Measurements from ENCODE around the gene GRWD1.

Gene GRWD1

GRCh38 chr19:48424694-48425219 lies 21.0 kb upstream of the GRWD1 start:
- peak; percentile 35 for DNase-seq (ENCODE audit: low read depth)
- H3K4me3 ChIP-seq (ENCODE audit: low read length): no peak overlapping the region
- no peak for TF ChIP-seq CTCF (IDR thresholded peaks at IDR 0.05; ENCODE audit: insufficient read depth, low read depth, low read length, missing control alignments)

GRCh38 chr19:48428670-48429069 lies 17.1 kb upstream of the GRWD1 start:
- TF ChIP-seq CTCF (IDR thresholded peaks at IDR 0.05; ENCODE audit: insufficient read depth, low read depth, low read length, missing control alignments): no peak
- no peak for DNase-seq (ENCODE audit: low read depth)

GRCh38 chr19:48433337-48433736 lies 12.4 kb upstream of the GRWD1 start:
- H3K4me3 ChIP-seq (ENCODE audit: low read length): no peak overlapping the region
- no peak for DNase-seq (ENCODE audit: low read depth)
- no peak for TF ChIP-seq CTCF (IDR thresholded peaks at IDR 0.05; ENCODE audit: insufficient read depth, low read depth, low read length, missing control alignments)

More at GRCh38 chr19:48428670-48429069, 17.1 kb upstream of the GRWD1 start:
- H3K4me3 ChIP-seq (ENCODE audit: low read length): no peak overlapping the region

- H3K4me3 ChIP-seq (ENCODE audit: low read length): no peak overlapping the region
- no peak for TF ChIP-seq CTCF (IDR thresholded peaks at IDR 0.05; ENCODE audit: insufficient read depth, low read depth, low read length, missing control alignments)
- no peak for DNase-seq (ENCODE audit: low read depth)
Observed at GRCh38 chr19:48436586-48436985, 9.2 kb upstream of the GRWD1 start.

GRCh38 chr19:48441360-48442050 lies 4.3 kb upstream of the GRWD1 start:
- no peak for DNase-seq (ENCODE audit: low read depth)
- no peak overlapping the region for H3K4me3 ChIP-seq (ENCODE audit: low read length)
- no peak for TF ChIP-seq CTCF (IDR thresholded peaks at IDR 0.05; ENCODE audit: insufficient read depth, low read depth, low read length, missing control alignments)

- no peak for TF ChIP-seq CTCF (IDR thresholded peaks at IDR 0.05; ENCODE audit: insufficient read depth, low read depth, low read length, missing control alignments)
- DNase-seq (ENCODE audit: low read depth): no peak
- no peak overlapping the region for H3K4me3 ChIP-seq (ENCODE audit: low read length)
Observed at GRCh38 chr19:48442116-48443035, 3.4 kb upstream of the GRWD1 start.

Data from epithelial cell of esophagus (primary cell).